Heart left ventricle (tissue), 16 donors: ENCODE measurements around the gene SRSF6. TPM values are rescaled to one million over a fixed set of nuclear protein-coding genes. Genes with fewer than 3 reads are reported as not detected.
"Not testable (repeated sequence)": the region's sequence is repeated elsewhere in the genome, so short reads cannot be mapped to it uniquely, and the experiment has no call there.

Source experiments
- ATAC-seq, 4 donors: fragments of 200-7000 bp; cut with Tn5 transposase; one replicate each; pipeline ENCODE4 v1.9.1; 2020 to 2022; ENCODE audit warnings: moderate library complexity in 4 of 4, mild to moderate bottlenecking in 3 of 4, moderate number of reproducible peaks in 1 of 4
- DNase-seq, 5 donors: peaks; one replicate each; pipeline ENCODE4 v3.0.0-alpha.2; 2020
- H3K27ac ChIP-seq, 12 donors: fragments of 200-600 bp; sonication (generic) in 4 of 12; one replicate each; pipeline versions ENCODE4 v1.5.0 to v1.8.0; 2016 to 2022; ENCODE audit warnings: mild to moderate bottlenecking in 2 of 12
- H3K27me3 ChIP-seq, 9 donors: fragments of 200-600 bp; sonication (generic) in 2 of 9; one replicate each; pipeline versions ENCODE4 v1.5.1 to v1.8.0; 2016 to 2022; ENCODE audit warnings: mild to moderate bottlenecking in 3 of 9
- H3K36me3 ChIP-seq, 9 donors: fragments of 200-600 bp; sonication (generic) in 2 of 9; one replicate each; pipeline versions ENCODE4 v1.5.0 to v1.8.0; 2018 to 2022; ENCODE audit warnings: mild to moderate bottlenecking in 2 of 9
- H3K4me1 ChIP-seq, 12 donors: fragments of 200-600 bp; sonication (generic) in 4 of 12; one replicate each; pipeline versions ENCODE4 v1.5.0 to v1.8.0; 2016 to 2022; ENCODE audit warnings: mild to moderate bottlenecking in 3 of 12
- H3K4me3 ChIP-seq, 12 donors: fragments of 200-600 bp; sonication (generic) in 4 of 12; one replicate each; pipeline versions ENCODE4 v1.5.0 to v1.8.0; 2017 to 2022; ENCODE audit warnings: mild to moderate bottlenecking in 9 of 12, moderate library complexity in 4 of 12
- H3K9me3 ChIP-seq, 12 donors: fragments of 200-600 bp; sonication (generic) in 4 of 12; one replicate each; pipeline versions ENCODE4 v1.5.0 to v1.8.0; 2016 to 2022; ENCODE audit warnings: mild to moderate bottlenecking in 1 of 12
- CTCF ChIP-seq, 12 donors: fragments of 200-600 bp; sonication (generic) in 4 of 12; IDR thresholded peaks; one replicate each; pipeline versions ENCODE4 v1.5.0 to v1.8.0; 2018 to 2022; ENCODE audit warnings: antibody characterized with exemption in 12 of 12, mild to moderate bottlenecking in 5 of 12
- POLR2A ChIP-seq, 2 donors: fragments of 450-650 bp; IDR thresholded peaks; one replicate each; pipeline ENCODE4 v1.6.1; 2017; ENCODE audit warnings: antibody characterized with exemption in 2 of 2, mild to moderate bottlenecking in 2 of 2, moderate library complexity in 2 of 2
- WGBS, 4 donors: extraction: QIAGEN DNeasy Blood & Tissue Kit in 2 of 4; methylation state at CpG; one replicate each; pipeline versions ENCODE4 v1.1.5 to v1.1.7; 2013 to 2018; 5-methylcytosine and 5-hydroxymethylcytosine counted together
- intact Hi-C, 10 donors: fragments of 100-400 bp; cut with DNase I; formaldehyde crosslinking; loops; one replicate each; pipeline versions ENCODE4 v1.11.1 to v1.14.2; 2022
- polyA plus RNA-seq, 2 donors: library from polyadenylated mRNA; stranded (reverse); fragments of 200-250 nt; gene quantifications; one replicate each; pipeline ENCODE4 v1.2.3, GENCODE V29; 2013
- total RNA-seq, 9 donors: library from RNA; depleted of rRNA in 2 of 9; stranded (reverse); fragments of >200 nt in 2 of 9; fragmentation: NEBNext Ultra II Directional in 3 of 9; extraction: Animal tissue kit (Norgen Biotek cat#: 25700) in 3 of 9; gene quantifications; one replicate each; pipeline versions ENCODE4 v1.1.0 to v1.2.4, GENCODE V29; 2016 to 2023
- donor health status: ischemic (EF 13 %, LVEDD 7.1; RV severe dilation, severe dysfunction).
- donor health status: healthy with polysubstance abuse.
- donor health status: DM: no; HTN: yes; CAD: no.
- donor health status: DM: no; HTN: no; CAD: no.
- donor health status: ischemic (EF 25% LVEDD 6.9; RV normal size, moderate dysfunction).
- donor health status: ischemic (EF 25% LVEDD 5.7; RV mildly dilated, moderate dysfunction).
- donor health status: healthy.
- donor health status: DM: yes; HTN: yes; CAD: no.
- donor health status: ischemic (EF 35%, LVEDD 5.7; RV mildly dilated, moderate dysfunction).
- donor health status: nonischemic (EF 11% LVEDD 7.7; RV severe dilation, severe dysfunction).
- donor health status: DM: yes; HTN: yes; CAD: no.
- donor health status: PGD.
- donor health status: ischemic (EF 29% LVEDD 5.4; RV normal size, mild dysfunction).
- donor health status: nonischemic (EF 23%, LVEDD 6.1; RV moderate dilation, normal function).

Gene SRSF6
- total and polyA plus RNA-seq, 11 donors = 21.0 to 69.7 (median 44.8) TPM

- intact Hi-C loops = no loop called here
- TF ChIP-seq POLR2A (IDR thresholded peaks at IDR 0.05) (no peak), CTCF (IDR thresholded peaks at IDR 0.05) (no peak)
- DNase-seq (no peak), ATAC-seq (no peak)
- Histone ChIP-seq H3K4me3 (no peak overlapping the region), H3K9me3 (peaks cover 0 to 37% (median 23%) of the 10 kb centered on the region in 12 donors), H3K36me3 (no peaks in the 10 kb centered on the region), H3K4me1 (no peaks in the 10 kb centered on the region), H3K27ac (no peak overlapping the region), H3K27me3 (peaks cover 0 to 2% (median 0%) of the 10 kb centered on the region in 9 donors)
- WGBS, 4 donors = 55 to 76% (median 72%) methylated on average over 6 to 12 of the region's 12 CpGs
Measured at GRCh38 chr20:43415661-43416430, 41.9 kb upstream of the SRSF6 start.

GRCh38 chr20:43416591-43417228 is 41.0 kb upstream of the SRSF6 start:
- no peak for ATAC-seq
- DNase-seq = no peak
- 80 to 91% (median 90%) methylated on average over 4 to 6 of the region's 6 CpGs for WGBS, 4 donors
- Histone ChIP-seq H3K27me3 (no peaks in the 10 kb centered on the region), H3K9me3 (peaks cover 0 to 42% (median 26%) of the 10 kb centered on the region in 12 donors), H3K36me3 (no peaks in the 10 kb centered on the region), H3K4me3 (no peak overlapping the region), H3K27ac (no peak overlapping the region), H3K4me1 (no peaks in the 10 kb centered on the region)
- TF ChIP-seq POLR2A (IDR thresholded peaks at IDR 0.05) = no peak
- TF ChIP-seq CTCF (IDR thresholded peaks at IDR 0.05) = no peak
- intact Hi-C loops = no loop called here

- no peaks in the 10 kb centered on the region for H3K36me3 ChIP-seq
- intact Hi-C loops = no loop called here
- ATAC-seq (no peak), DNase-seq (no peak)
- no peak overlapping the region for H3K27ac ChIP-seq
- peaks cover 0 to 10% (median 0%) of the 10 kb centered on the region in 9 donors for H3K27me3 ChIP-seq
- TF ChIP-seq CTCF (IDR thresholded peaks at IDR 0.05) (no peak), POLR2A (IDR thresholded peaks at IDR 0.05) (no peak)
- H3K9me3 ChIP-seq = peaks cover 0 to 42% (median 26%) of the 10 kb centered on the region in 12 donors
- no peak overlapping the region for H3K4me3 ChIP-seq
- no peaks in the 10 kb centered on the region for H3K4me1 ChIP-seq
Measured at GRCh38 chr20:43420192-43420591, 37.5 kb upstream of the SRSF6 start.

- WGBS, 4 donors = 79 to 84% (median 81%) methylated on average over 7 of the region's 7 CpGs
- H3K27ac ChIP-seq, H3K4me1 ChIP-seq, DNase-seq, H3K4me3 ChIP-seq, ATAC-seq, H3K36me3 ChIP-seq, intact Hi-C loops: not testable (repeated sequence)
- Histone ChIP-seq H3K9me3 (peaks cover 0 to 42% (median 26%) of the 10 kb centered on the region in 12 donors), H3K27me3 (peaks cover 0 to 10% (median 0%) of the 10 kb centered on the region in 9 donors)
Measured at GRCh38 chr20:43420913-43421312, 36.8 kb upstream of the SRSF6 start.
